KMS-11 (cell line): ENCODE data around the gene HLA-DOB.

Experiments
- H2AFZ ChIP-seq: fragments of 200-600 bp; sonication (generic); 2 replicates; pipeline ENCODE4 v1.6.1; 2016; ENCODE audit warnings: antibody characterized with exemption, mixed run types, low read depth
- H3K27ac ChIP-seq: fragments of 200-600 bp; sonication (generic); 2 replicates; pipeline ENCODE4 v1.6.1; 2016; ENCODE audit warnings: mild to moderate bottlenecking, mixed run types
- H3K27me3 ChIP-seq: fragments of 200-600 bp; sonication (generic); 2 replicates; pipeline ENCODE4 v1.6.1; 2017; ENCODE audit warnings: mild to moderate bottlenecking, low read depth, mixed run types, moderate library complexity; ENCODE audit not compliant: insufficient read depth
- H3K36me3 ChIP-seq: fragments of 200-600 bp; sonication (generic); 2 replicates; pipeline ENCODE4 v1.6.1; 2017; ENCODE audit warnings: mild to moderate bottlenecking, mixed run types; ENCODE audit not compliant: insufficient read depth
- H3K4me1 ChIP-seq: fragments of 200-600 bp; sonication (generic); 2 replicates; pipeline ENCODE4 v1.6.1; 2016; ENCODE audit warnings: mild to moderate bottlenecking, low read depth, mixed run types; ENCODE audit not compliant: poor library complexity, severe bottlenecking
- H3K4me2 ChIP-seq: fragments of 200-600 bp; sonication (generic); 2 replicates; pipeline ENCODE4 v1.7.0; 2016; ENCODE audit warnings: mild to moderate bottlenecking, mixed run types
- H3K4me3 ChIP-seq: fragments of 200-600 bp; sonication (generic); IDR thresholded peaks from 2 replicates; pipeline ENCODE4 v1.6.1; 2017; ENCODE audit warnings: low read depth, low read length, mixed read lengths; ENCODE audit not compliant: insufficient read depth
- H3K79me2 ChIP-seq: fragments of 200-600 bp; sonication (generic); 2 replicates; pipeline ENCODE4 v1.6.1; 2016; ENCODE audit warnings: low read depth, mixed run types; ENCODE audit not compliant: insufficient read depth
- H3K9ac ChIP-seq: fragments of 200-600 bp; sonication (generic); 2 replicates; pipeline ENCODE4 v1.6.1; 2016; ENCODE audit warnings: mild to moderate bottlenecking, mixed run types
- H4K20me1 ChIP-seq: fragments of 200-600 bp; sonication (generic); 2 replicates; pipeline ENCODE4 v1.6.1; 2016; ENCODE audit warnings: mild to moderate bottlenecking, mixed run types; ENCODE audit not compliant: insufficient read depth
- CTCF ChIP-seq: fragments of 200-600 bp; sonication (generic); conservative IDR thresholded peaks from 2 replicates; pipeline ENCODE4 v1.6.1; 2017; ENCODE audit warnings: low read depth, mild to moderate bottlenecking, antibody characterized with exemption, low read length, moderate library complexity, mixed read lengths

Gene HLA-DOB

GRCh38 chr6:32844839-32845383 lies 28.1 kb upstream of the HLA-DOB start:
- Histone ChIP-seq H3K27ac (peak overlapping the region; percentile 73), H3K4me3 (no peak overlapping the region), H3K4me2 (peak overlapping the region; percentile 92), H3K9ac (peak overlapping the region; percentile 84; the same call in 1 of the 2 replicates), H3K4me1 (peaks cover 46% of the 10 kb centered on the region), H2AFZ (peak overlapping the region; percentile 80; the same call in 1 of the 2 replicates), H3K27me3 (no peaks in the 10 kb centered on the region), H4K20me1 (no peaks in the 10 kb centered on the region), H3K79me2 (peaks cover 11% of the 10 kb centered on the region; the same call in 1 of the 2 replicates), H3K36me3 (peaks cover 3% of the 10 kb centered on the region; the same call in 1 of the 2 replicates)
- TF ChIP-seq CTCF, result no peak

GRCh38 chr6:32843979-32844838 lies 27.4 kb upstream of the HLA-DOB start, which contains the start of gene PSMB8:
Gene PSMB8 (minus strand): TSS chr6:32844047. CDS start chr6:32843996, 51 bp downstream.
- peak within 1 kb of the TSS; percentile 84 for H3K9ac ChIP-seq
- H4K20me1 ChIP-seq, result no peaks in the 10 kb centered on the region
- H3K27me3 ChIP-seq, result no peaks in the 10 kb centered on the region
- H3K4me2 ChIP-seq, result peak within 1 kb of the TSS; percentile 92
- peaks cover 3% of the 10 kb centered on the region; the same call in 1 of the 2 replicates for H3K36me3 ChIP-seq
- H3K79me2 ChIP-seq, result peaks cover 11% of the 10 kb centered on the region; the same call in 1 of the 2 replicates
- peak within 1 kb of the TSS; percentile 73 for H3K27ac ChIP-seq
- H2AFZ ChIP-seq, result peak within 1 kb of the TSS; percentile 80
- peak within 1 kb of the TSS; percentile 63 for H3K4me3 ChIP-seq
- TF ChIP-seq CTCF, result 0 out of 2 replicates have a peak, but pooled peaks have one; percentile 18
- peaks cover 46% of the 10 kb centered on the region for H3K4me1 ChIP-seq

GRCh38 chr6:32843331-32843978 lies 26.7 kb upstream of the HLA-DOB start:
- Histone ChIP-seq H3K9ac (peak overlapping the region; percentile 84), H2AFZ (peak overlapping the region; percentile 80), H3K27me3 (no peaks in the 10 kb centered on the region), H3K4me2 (peak overlapping the region; percentile 92), H3K4me3 (peak overlapping the region; percentile 63), H4K20me1 (no peaks in the 10 kb centered on the region), H3K27ac (peak overlapping the region; percentile 73), H3K79me2 (peaks cover 11% of the 10 kb centered on the region; the same call in 1 of the 2 replicates), H3K4me1 (peaks cover 51% of the 10 kb centered on the region), H3K36me3 (peaks cover 3% of the 10 kb centered on the region; the same call in 1 of the 2 replicates)
- TF ChIP-seq CTCF, result no peak

GRCh38 chr6:32842690-32843089 lies 25.9 kb upstream of the HLA-DOB start:
- H3K27me3 ChIP-seq, result no peaks in the 10 kb centered on the region
- H3K4me2 ChIP-seq, result peak overlapping the region; percentile 92
- H3K27ac ChIP-seq, result peak overlapping the region; percentile 73; the same call in 1 of the 2 replicates
- no peak for TF ChIP-seq CTCF
- peak overlapping the region; percentile 80; the same call in 1 of the 2 replicates for H2AFZ ChIP-seq
- H3K4me1 ChIP-seq, result peaks cover 51% of the 10 kb centered on the region
- H3K36me3 ChIP-seq, result peaks cover 3% of the 10 kb centered on the region; the same call in 1 of the 2 replicates
- H3K4me3 ChIP-seq, result no peak overlapping the region
- H4K20me1 ChIP-seq, result no peaks in the 10 kb centered on the region
- H3K79me2 ChIP-seq, result peaks cover 11% of the 10 kb centered on the region; the same call in 1 of the 2 replicates
- H3K9ac ChIP-seq, result peak overlapping the region; percentile 84; the same call in 1 of the 2 replicates
